ENCODE measurements around the gene AKR7A2. TPM values are rescaled to one million over a fixed set of nuclear protein-coding genes. Genes with fewer than 3 reads are reported as not detected.
A peak's percentile ranks its signal among the peaks of the same experiment; 100 is the strongest.
"Not testable (repeated sequence)": the region's sequence is repeated elsewhere in the genome, so short reads cannot be mapped to it uniquely, and the experiment has no call there.

Gene AKR7A2
- total and polyA plus RNA-seq, 2 donors (not counting 1 experiment from before 2014, with no cell fraction given), result 31.3 to 63.6 TPM

GRCh38 chr1:19300211-19300610 is 11.7 kb downstream of the AKR7A2 start:
- Histone ChIP-seq H3K9me3 (ENCODE audit: control insufficient read depth, insufficient read depth, low read depth, low read length) (no peaks in the 10 kb centered on the region), H3K27ac (ENCODE audit: insufficient read depth, low read length) (no peak overlapping the region), H3K27me3 (ENCODE audit: control insufficient read depth, insufficient read depth, low read length) (no peaks in the 10 kb centered on the region), H4K20me1 (ENCODE audit: control insufficient read depth, extremely low read depth, insufficient read depth, low read length) (no peaks in the 10 kb centered on the region), H3K9ac (ENCODE audit: insufficient read depth, low read length) (no peak overlapping the region), H3K4me3 (replicated peaks in 1 of 4; ENCODE audit: control extremely low read depth in 1 of 4, insufficient read depth in 1 of 4, low read depth in 3 of 4, low read length in 4 of 4) (no peak overlapping the region), H3K4me2 (ENCODE audit: extremely low read depth, insufficient read depth, low read length) (no peak overlapping the region), H3K4me1 (ENCODE audit: control insufficient read depth, extremely low read depth, insufficient read depth, low read length) (no peaks in the 10 kb centered on the region), H2AFZ (ENCODE audit: low read length) (no peak overlapping the region), H3K36me3 (ENCODE audit: control insufficient read depth, insufficient read depth, low read length) (peaks cover 4% of the 10 kb centered on the region), H3K79me2 (ENCODE audit: control insufficient read depth, insufficient read depth, low read length) (no peaks in the 10 kb centered on the region)
- no peak for TF ChIP-seq EZH2 (IDR thresholded peaks at IDR 0.05; ENCODE audit: low read length, missing control alignments)
- TF ChIP-seq, protein P1, sequence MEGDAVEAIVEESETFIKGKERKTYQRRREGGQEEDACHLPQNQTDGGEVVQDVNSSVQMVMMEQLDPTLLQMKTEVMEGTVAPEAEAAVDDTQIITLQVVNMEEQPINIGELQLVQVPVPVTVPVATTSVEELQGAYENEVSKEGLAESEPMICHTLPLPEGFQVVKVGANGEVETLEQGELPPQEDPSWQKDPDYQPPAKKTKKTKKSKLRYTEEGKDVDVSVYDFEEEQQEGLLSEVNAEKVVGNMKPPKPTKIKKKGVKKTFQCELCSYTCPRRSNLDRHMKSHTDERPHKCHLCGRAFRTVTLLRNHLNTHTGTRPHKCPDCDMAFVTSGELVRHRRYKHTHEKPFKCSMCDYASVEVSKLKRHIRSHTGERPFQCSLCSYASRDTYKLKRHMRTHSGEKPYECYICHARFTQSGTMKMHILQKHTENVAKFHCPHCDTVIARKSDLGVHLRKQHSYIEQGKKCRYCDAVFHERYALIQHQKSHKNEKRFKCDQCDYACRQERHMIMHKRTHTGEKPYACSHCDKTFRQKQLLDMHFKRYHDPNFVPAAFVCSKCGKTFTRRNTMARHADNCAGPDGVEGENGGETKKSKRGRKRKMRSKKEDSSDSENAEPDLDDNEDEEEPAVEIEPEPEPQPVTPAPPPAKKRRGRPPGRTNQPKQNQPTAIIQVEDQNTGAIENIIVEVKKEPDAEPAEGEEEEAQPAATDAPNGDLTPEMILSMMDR (conservative IDR thresholded peaks at IDR 0.05 in 1 of 2, IDR thresholded peaks at IDR 0.05 in 1 of 2; ENCODE audit: low read depth in 1 of 2, low read length in 2 of 2), result no peak
- no peak for DNase-seq (ENCODE audit: low read depth in 2 of 2)

- no peak for DNase-seq (ENCODE audit: low read depth in 2 of 2)
- no peak overlapping the region for H3K9ac ChIP-seq (ENCODE audit: insufficient read depth, low read length)
- no peak overlapping the region for H3K4me2 ChIP-seq (ENCODE audit: extremely low read depth, insufficient read depth, low read length)
- no peaks in the 10 kb centered on the region for H3K27me3 ChIP-seq (ENCODE audit: control insufficient read depth, insufficient read depth, low read length)
- no peaks in the 10 kb centered on the region for H4K20me1 ChIP-seq (ENCODE audit: control insufficient read depth, extremely low read depth, insufficient read depth, low read length)
- H3K79me2 ChIP-seq (ENCODE audit: control insufficient read depth, insufficient read depth, low read length), result no peaks in the 10 kb centered on the region
- no peaks in the 10 kb centered on the region for H3K36me3 ChIP-seq (ENCODE audit: control insufficient read depth, insufficient read depth, low read length)
- no peak overlapping the region for H3K27ac ChIP-seq (ENCODE audit: insufficient read depth, low read length)
- TF ChIP-seq EZH2 (IDR thresholded peaks at IDR 0.05; ENCODE audit: low read length, missing control alignments), result no peak
- TF ChIP-seq, protein P1 (conservative IDR thresholded peaks at IDR 0.05 in 1 of 2, IDR thresholded peaks at IDR 0.05 in 1 of 2; ENCODE audit: low read depth in 1 of 2, low read length in 2 of 2), result no peak
- no peak overlapping the region for H3K4me3 ChIP-seq (replicated peaks in 1 of 4; ENCODE audit: control extremely low read depth in 1 of 4, insufficient read depth in 1 of 4, low read depth in 3 of 4, low read length in 4 of 4)
- no peak overlapping the region for H2AFZ ChIP-seq (ENCODE audit: low read length)
- H3K9me3 ChIP-seq (ENCODE audit: control insufficient read depth, insufficient read depth, low read depth, low read length), result no peaks in the 10 kb centered on the region
- no peaks in the 10 kb centered on the region for H3K4me1 ChIP-seq (ENCODE audit: control insufficient read depth, extremely low read depth, insufficient read depth, low read length)
These were observed 17.3 kb downstream of the AKR7A2 start for GRCh38 chr1:19294638-19295037.

- Histone ChIP-seq H3K4me1 (ENCODE audit: control insufficient read depth, extremely low read depth, insufficient read depth, low read length) (peaks cover 2% of the 10 kb centered on the region), H3K9ac (ENCODE audit: insufficient read depth, low read length) (no peak overlapping the region), H3K4me2 (ENCODE audit: extremely low read depth, insufficient read depth, low read length) (peak overlapping the region; percentile 84), H2AFZ (ENCODE audit: low read length) (no peak overlapping the region), H4K20me1 (ENCODE audit: control insufficient read depth, extremely low read depth, insufficient read depth, low read length) (no peaks in the 10 kb centered on the region), H3K27ac (ENCODE audit: insufficient read depth, low read length) (no peak overlapping the region), H3K36me3 (ENCODE audit: control insufficient read depth, insufficient read depth, low read length) (no peaks in the 10 kb centered on the region), H3K4me3 (replicated peaks in 1 of 4; ENCODE audit: control extremely low read depth in 1 of 4, insufficient read depth in 1 of 4, low read depth in 3 of 4, low read length in 4 of 4) (peak overlapping the region in 2 of 4 experiments; percentile 49 to 53), H3K9me3 (ENCODE audit: control insufficient read depth, insufficient read depth, low read depth, low read length) (no peaks in the 10 kb centered on the region), H3K79me2 (ENCODE audit: control insufficient read depth, insufficient read depth, low read length) (no peaks in the 10 kb centered on the region), H3K27me3 (ENCODE audit: control insufficient read depth, insufficient read depth, low read length) (no peaks in the 10 kb centered on the region)
- DNase-seq (ENCODE audit: low read depth in 2 of 2), result no peak
- no peak for TF ChIP-seq EZH2 (IDR thresholded peaks at IDR 0.05; ENCODE audit: low read length, missing control alignments)
- TF ChIP-seq, protein P1 (conservative IDR thresholded peaks at IDR 0.05 in 1 of 2, IDR thresholded peaks at IDR 0.05 in 1 of 2; ENCODE audit: low read depth in 1 of 2, low read length in 2 of 2), result no peak
These were observed 22.7 kb downstream of the AKR7A2 start for GRCh38 chr1:19289244-19289643.

DNA sequence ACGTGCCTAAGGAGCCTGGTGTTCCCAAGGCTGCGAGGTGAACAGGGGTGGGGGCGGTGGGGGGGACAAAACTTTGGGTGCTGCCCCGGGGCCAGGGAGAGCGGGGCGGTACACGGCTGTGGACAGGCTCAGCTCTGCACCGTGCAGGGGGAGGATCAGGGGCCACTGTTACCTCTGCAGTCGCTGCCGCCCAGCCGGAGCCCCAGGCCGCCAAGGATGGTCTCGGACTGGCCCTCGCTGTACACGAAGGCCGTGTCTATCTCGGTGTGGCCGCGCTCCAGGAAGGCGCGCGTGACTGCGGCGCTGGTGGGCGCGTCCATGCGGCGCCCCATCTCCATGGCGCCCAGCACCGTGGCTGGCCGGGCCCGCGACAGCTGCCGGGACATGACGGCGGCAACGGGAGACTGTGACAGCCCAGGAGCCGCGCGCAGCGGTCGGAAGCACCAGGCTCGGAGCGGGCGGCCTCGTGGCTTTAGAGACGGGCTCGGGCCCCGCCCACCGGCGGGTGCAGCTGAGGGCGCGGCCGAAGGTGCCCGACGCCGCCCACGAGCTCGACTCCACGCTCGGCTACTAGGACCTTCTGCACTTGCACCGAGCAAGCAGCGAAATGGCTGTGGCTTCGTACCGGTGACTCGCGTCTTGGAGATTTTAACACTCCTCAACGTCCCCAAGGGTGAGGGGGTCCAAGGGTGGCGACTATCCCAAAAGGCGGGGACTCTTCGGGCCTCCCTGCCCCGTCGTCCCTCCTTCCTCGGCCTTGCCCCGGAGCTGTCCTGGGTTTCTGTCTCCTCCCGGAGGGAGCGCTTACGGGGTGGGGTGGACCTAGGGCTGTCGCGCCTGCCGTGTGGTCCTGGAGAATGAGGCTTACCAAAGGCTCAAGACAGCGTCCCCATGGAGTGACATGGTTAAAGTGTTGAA is 23.4 kb downstream of the AKR7A2 start, which contains the start of gene AKR7A3:
TSS of gene AKR7A3 (minus strand) at position 447 of the 918 bp plus-strand sequence. CDS start at position 386, 61 bp downstream.
- peak within 1 kb of the TSS; percentile 84 for H3K4me2 ChIP-seq (ENCODE audit: extremely low read depth, insufficient read depth, low read length)
- not testable (repeated sequence) for H3K4me1 ChIP-seq (ENCODE audit: control insufficient read depth, extremely low read depth, insufficient read depth, low read length); H3K79me2 ChIP-seq (ENCODE audit: control insufficient read depth, insufficient read depth, low read length); H4K20me1 ChIP-seq (ENCODE audit: control insufficient read depth, extremely low read depth, insufficient read depth, low read length); H3K27me3 ChIP-seq (ENCODE audit: control insufficient read depth, insufficient read depth, low read length); H3K9ac ChIP-seq (ENCODE audit: insufficient read depth, low read length); H3K9me3 ChIP-seq (ENCODE audit: control insufficient read depth, insufficient read depth, low read depth, low read length); H3K36me3 ChIP-seq (ENCODE audit: control insufficient read depth, insufficient read depth, low read length); H3K27ac ChIP-seq (ENCODE audit: insufficient read depth, low read length)
- peak within 1 kb of the TSS; percentile 47 to 54 (median 51) for H3K4me3 ChIP-seq (replicated peaks in 1 of 4; ENCODE audit: control extremely low read depth in 1 of 4, insufficient read depth in 1 of 4, low read depth in 3 of 4, low read length in 4 of 4)
- peak within 1 kb of the TSS; percentile 80 for H2AFZ ChIP-seq (ENCODE audit: low read length)
- peak in 1 of 2 donors; percentile 26 for DNase-seq (ENCODE audit: low read depth in 2 of 2)

Data from fibroblast of lung (primary cell).